Measurements from ENCODE around the gene CD83.
"Not testable (repeated sequence)": the region's sequence is repeated elsewhere in the genome, so short reads cannot be mapped to it uniquely, and the experiment has no call there.

Gene CD83

GRCh38 chr6:14117158-14118090 is at the start of gene CD83:
TSS of gene CD83 (plus strand) at chr6:14117772. CDS start at chr6:14117812, 40 bp downstream.
- peaks cover 42% of the 10 kb centered on the region for H3K36me3 Mint-ChIP-seq (ENCODE audit: low read depth)
- no peaks in the 10 kb centered on the region for H3K27me3 Mint-ChIP-seq
- peak within 1 kb of the TSS; percentile 94 for H3K4me3 Mint-ChIP-seq
- H3K9me3 Mint-ChIP-seq: no peaks in the 10 kb centered on the region
- peaks cover 49% of the 10 kb centered on the region for H3K4me1 Mint-ChIP-seq (ENCODE audit: low read depth)
- H3K27ac Mint-ChIP-seq: peak within 1 kb of the TSS; percentile 92

GRCh38 chr6:14068133-14068532 is 49.4 kb upstream of the CD83 start:
- peaks cover 10% of the 10 kb centered on the region for H3K27me3 Mint-ChIP-seq
- H3K9me3 Mint-ChIP-seq: no peaks in the 10 kb centered on the region
- H3K36me3 Mint-ChIP-seq (ENCODE audit: low read depth): no peaks in the 10 kb centered on the region
- H3K27ac Mint-ChIP-seq: no peak overlapping the region
- H3K4me3 Mint-ChIP-seq: no peak overlapping the region
- peaks cover 25% of the 10 kb centered on the region for H3K4me1 Mint-ChIP-seq (ENCODE audit: low read depth)

- Mint-ChIP-seq H3K4me3 (no peak overlapping the region), H3K9me3 (no peaks in the 10 kb centered on the region), H3K27ac (no peak overlapping the region), H3K36me3 (ENCODE audit: low read depth) (no peaks in the 10 kb centered on the region), H3K27me3 (peaks cover 9% of the 10 kb centered on the region), H3K4me1 (ENCODE audit: low read depth) (peaks cover 28% of the 10 kb centered on the region)
Measured at GRCh38 chr6:14068623-14069022, 48.9 kb upstream of the CD83 start.

- Mint-ChIP-seq H3K9me3 (no peaks in the 10 kb centered on the region), H3K36me3 (ENCODE audit: low read depth) (no peaks in the 10 kb centered on the region), H3K27me3 (peaks cover 5% of the 10 kb centered on the region), H3K27ac (no peak overlapping the region), H3K4me3 (no peak overlapping the region), H3K4me1 (ENCODE audit: low read depth) (peaks cover 47% of the 10 kb centered on the region)
Measured at GRCh38 chr6:14070457-14070856, 47.1 kb upstream of the CD83 start.

GRCh38 chr6:14072084-14072483 is 45.5 kb upstream of the CD83 start:
- no peaks in the 10 kb centered on the region for H3K36me3 Mint-ChIP-seq (ENCODE audit: low read depth)
- H3K27ac Mint-ChIP-seq: peak overlapping the region; percentile 72
- H3K9me3 Mint-ChIP-seq: no peaks in the 10 kb centered on the region
- H3K27me3 Mint-ChIP-seq: no peaks in the 10 kb centered on the region
- H3K4me1 Mint-ChIP-seq (ENCODE audit: low read depth): peaks cover 54% of the 10 kb centered on the region
- H3K4me3 Mint-ChIP-seq: peak overlapping the region; percentile 0

- not testable (repeated sequence) for H3K27me3 Mint-ChIP-seq; H3K9me3 Mint-ChIP-seq; H3K36me3 Mint-ChIP-seq (ENCODE audit: low read depth); H3K4me3 Mint-ChIP-seq
- Mint-ChIP-seq H3K27ac (peak overlapping the region; percentile 85), H3K4me1 (ENCODE audit: low read depth) (peaks cover 59% of the 10 kb centered on the region)
Measured at GRCh38 chr6:14073561-14074354, 43.8 kb upstream of the CD83 start.

- Mint-ChIP-seq H3K36me3 (ENCODE audit: low read depth) (no peaks in the 10 kb centered on the region), H3K4me1 (ENCODE audit: low read depth) (peaks cover 67% of the 10 kb centered on the region)
Measured at GRCh38 chr6:14074476-14075094, 43.0 kb upstream of the CD83 start.

GRCh38 chr6:14075095-14075503 is 42.5 kb upstream of the CD83 start:
- Mint-ChIP-seq H3K27me3 (no peaks in the 10 kb centered on the region), H3K9me3 (no peaks in the 10 kb centered on the region), H3K4me3 (peak overlapping the region; percentile 74), H3K27ac (peak overlapping the region; percentile 85), H3K36me3 (ENCODE audit: low read depth) (no peaks in the 10 kb centered on the region), H3K4me1 (ENCODE audit: low read depth) (peaks cover 72% of the 10 kb centered on the region)

More at GRCh38 chr6:14074476-14075094, 43.0 kb upstream of the CD83 start:
- H3K27ac Mint-ChIP-seq: peak overlapping the region; percentile 85
- no peaks in the 10 kb centered on the region for H3K9me3 Mint-ChIP-seq
- H3K4me3 Mint-ChIP-seq: peak overlapping the region; percentile 74
- no peaks in the 10 kb centered on the region for H3K27me3 Mint-ChIP-seq

- Mint-ChIP-seq H3K27me3 (no peaks in the 10 kb centered on the region), H3K36me3 (ENCODE audit: low read depth) (no peaks in the 10 kb centered on the region), H3K27ac (no peak overlapping the region), H3K9me3 (no peaks in the 10 kb centered on the region), H3K4me1 (ENCODE audit: low read depth) (peaks cover 59% of the 10 kb centered on the region), H3K4me3 (no peak overlapping the region)
Measured at GRCh38 chr6:14077193-14077867, 40.2 kb upstream of the CD83 start.

GRCh38 chr6:14079433-14079832 is 38.1 kb upstream of the CD83 start:
- H3K27ac Mint-ChIP-seq: no peak overlapping the region
- H3K36me3 Mint-ChIP-seq (ENCODE audit: low read depth): no peaks in the 10 kb centered on the region
- no peaks in the 10 kb centered on the region for H3K9me3 Mint-ChIP-seq
- no peak overlapping the region for H3K4me3 Mint-ChIP-seq
- H3K4me1 Mint-ChIP-seq (ENCODE audit: low read depth): peaks cover 47% of the 10 kb centered on the region
- H3K27me3 Mint-ChIP-seq: no peaks in the 10 kb centered on the region

- Mint-ChIP-seq H3K9me3 (no peaks in the 10 kb centered on the region), H3K27me3 (no peaks in the 10 kb centered on the region), H3K36me3 (ENCODE audit: low read depth) (no peaks in the 10 kb centered on the region), H3K4me3 (no peak overlapping the region), H3K4me1 (ENCODE audit: low read depth) (peaks cover 46% of the 10 kb centered on the region), H3K27ac (no peak overlapping the region)
Measured at GRCh38 chr6:14079971-14080370, 37.6 kb upstream of the CD83 start.

GRCh38 chr6:14081126-14081525 is 36.4 kb upstream of the CD83 start:
- H3K9me3 Mint-ChIP-seq: no peaks in the 10 kb centered on the region
- H3K4me1 Mint-ChIP-seq (ENCODE audit: low read depth): peaks cover 46% of the 10 kb centered on the region
- H3K36me3 Mint-ChIP-seq (ENCODE audit: low read depth): no peaks in the 10 kb centered on the region
- no peak overlapping the region for H3K27ac Mint-ChIP-seq
- H3K27me3 Mint-ChIP-seq: no peaks in the 10 kb centered on the region
- no peak overlapping the region for H3K4me3 Mint-ChIP-seq

GRCh38 chr6:14082771-14083170 is 34.8 kb upstream of the CD83 start:
- Mint-ChIP-seq H3K27me3 (no peaks in the 10 kb centered on the region), H3K9me3 (no peaks in the 10 kb centered on the region), H3K4me3 (no peak overlapping the region), H3K4me1 (ENCODE audit: low read depth) (peaks cover 37% of the 10 kb centered on the region), H3K27ac (no peak overlapping the region), H3K36me3 (ENCODE audit: low read depth) (no peaks in the 10 kb centered on the region)

GRCh38 chr6:14083262-14083661 is 34.3 kb upstream of the CD83 start:
- Mint-ChIP-seq H3K27ac (no peak overlapping the region), H3K4me3 (no peak overlapping the region), H3K4me1 (ENCODE audit: low read depth) (peaks cover 36% of the 10 kb centered on the region), H3K9me3 (no peaks in the 10 kb centered on the region), H3K36me3 (ENCODE audit: low read depth) (no peaks in the 10 kb centered on the region), H3K27me3 (no peaks in the 10 kb centered on the region)
